K562 (cell line): Measurements from ENCODE around the gene SLC49A4. TPM values are rescaled to one million over a fixed set of nuclear protein-coding genes. Genes with fewer than 3 reads are reported as not detected.

ENCODE experiments used
- ATAC-seq: fragments of 200-7000 bp; cut with Tn5 transposase; 3 replicates; pipeline ENCODE4 v1.9.1; 2020; ENCODE audit warnings: moderate library complexity
- BruUV-seq: library from RNA; stranded (reverse); fragments of 400-500 nt; replicated peaks from 2 replicates; lab custom pipeline; 2021; lab: Mats Ljungman, UMichigan
- CTCF ChIA-PET: fragments of 300-600 bp; formaldehyde crosslinking; extraction: SDS; loops from one replicate; lab custom pipeline; 2021; ENCODE audit warnings: low intra/inter-chr PET ratio; lab: Yijun Ruan, JAX
- POLR2A ChIA-PET: fragments of 300-600, 350-650 bp; sonication (Branson Sonifier 250); formaldehyde crosslinking; extraction: SDS; loops from one replicate; lab custom pipeline; 2021; ENCODE audit warnings: antibody characterized with exemption, inconsistent platforms; lab: Yijun Ruan, JAX
- DNase-seq, 4 experiments: peaks; one replicate each; pipeline versions ENCODE4 v3.0.0 to v3.0.0-alpha.2; 2011 to 2018; ENCODE audit warnings: low spot score in 3 of 4, mixed read lengths in 3 of 4; ENCODE audit errors: extremely low read depth in 1 of 4
- FAIRE-seq: peaks from 2 replicates; lab custom pipeline; 2011; peaks lifted over from hg19 to GRCh38; lab: Jason Lieb, UNC
- H2AFZ ChIP-seq: 2 replicates; pipeline ENCODE4 v1.6.0; 2011; ENCODE audit warnings: low read depth, low read length, control low read depth, inconsistent platforms
- H3K27ac ChIP-seq: fragments of 200-600 bp; 3 replicates; pipeline ENCODE4 v1.8.0; 2011; ENCODE audit warnings: low read depth, mild to moderate bottlenecking, control low read depth, inconsistent platforms, low read length, moderate library complexity, mixed read lengths; ENCODE audit errors: extremely low read depth
- H3K27me3 ChIP-seq, 2 experiments: fragments of 300-600 bp in 1 of 2; 2 replicates in 1 of 2; 3 replicates in 1 of 2; pipeline versions ENCODE4 v1.6.0 to v1.8.0; 2011; ENCODE audit warnings: inconsistent platforms in 2 of 2, low read length in 2 of 2, mild to moderate bottlenecking in 1 of 2, mixed read lengths in 1 of 2, moderate library complexity in 1 of 2; ENCODE audit not compliant: control insufficient read depth in 2 of 2, insufficient read depth in 2 of 2
- H3K36me3 ChIP-seq: fragments of 300-600 bp; 3 replicates; pipeline ENCODE4 v1.8.0; 2011; ENCODE audit warnings: mild to moderate bottlenecking, low read length, inconsistent platforms; ENCODE audit not compliant: control insufficient read depth, insufficient read depth
- H3K4me1 ChIP-seq, 2 experiments: fragments of 200-600 bp in 1 of 2; replicated peaks in 1 of 2; 2 replicates in 1 of 2; 3 replicates in 1 of 2; pipeline versions ENCODE4 v1.5.1 to v1.8.0; 2011; ENCODE audit warnings: inconsistent platforms in 2 of 2, low read length in 2 of 2, mild to moderate bottlenecking in 1 of 2, mixed read lengths in 1 of 2, moderate library complexity in 1 of 2; ENCODE audit not compliant: control insufficient read depth in 2 of 2, insufficient read depth in 2 of 2
- H3K4me2 ChIP-seq: 2 replicates; pipeline ENCODE4 v1.6.1; 2011; ENCODE audit warnings: low read length, control low read depth, inconsistent platforms, mixed read lengths; ENCODE audit not compliant: insufficient read depth
- H3K4me3 ChIP-seq: fragments of 200-600 bp; sonication (generic), shearing (Covaris generic); 2 replicates; pipeline ENCODE4 v1.5.1; 2016; ENCODE audit warnings: control low read depth, inconsistent platforms
- H3K79me2 ChIP-seq: fragments of 200-600 bp; 3 replicates; pipeline ENCODE4 v1.8.0; 2011; ENCODE audit warnings: low read length, inconsistent platforms; ENCODE audit not compliant: control insufficient read depth, insufficient read depth
- H3K9ac ChIP-seq, 2 experiments: 2 replicates each; pipeline versions ENCODE4 v1.6.0 to v1.6.1; 2011; ENCODE audit warnings: low read depth in 2 of 2, low read length in 2 of 2, control low read depth in 1 of 2, inconsistent platforms in 1 of 2, mild to moderate bottlenecking in 1 of 2, mixed read lengths in 1 of 2; ENCODE audit not compliant: insufficient read depth in 1 of 2
- H3K9me1 ChIP-seq: one replicate; pipeline ENCODE4 v1.6.0; 2011; ENCODE audit warnings: inconsistent platforms, mild to moderate bottlenecking, low read length, moderate library complexity; ENCODE audit not compliant: control insufficient read depth, insufficient read depth
- H3K9me3 ChIP-seq: replicated peaks from 2 replicates; pipeline ENCODE4 v1.5.1; 2011; ENCODE audit warnings: low read depth, low read length, inconsistent platforms; ENCODE audit not compliant: control insufficient read depth, insufficient read depth
- H4K20me1 ChIP-seq: replicated peaks from 2 replicates; pipeline ENCODE4 v1.6.1; 2011; ENCODE audit warnings: low read length, inconsistent platforms, mixed read lengths; ENCODE audit not compliant: control insufficient read depth, insufficient read depth
- ATF7 ChIP-seq: fragments of 450-650 bp; IDR thresholded peaks from 2 replicates; pipeline ENCODE4 v1.7.1; 2014; ENCODE audit warnings: mild to moderate bottlenecking, moderate library complexity
- CBFA2T2 ChIP-seq: fragments of 450-650 bp; conservative IDR thresholded peaks from 2 replicates; pipeline ENCODE4 v1.6.1; 2017; ENCODE audit warnings: mild to moderate bottlenecking
- E4F1 ChIP-seq: fragments of 250-450 bp; sonication (Bioruptor Pico); IDR thresholded peaks from 2 replicates; pipeline ENCODE4 v1.5.0; 2021; ENCODE audit warnings: mild to moderate bottlenecking, borderline replicate concordance
- GTF2B ChIP-seq: IDR thresholded peaks from 2 replicates; pipeline ENCODE4 v1.6.1; 2011; ENCODE audit not compliant: insufficient read length; ENCODE audit errors: extremely low read depth
- MBD1 ChIP-seq: fragments of 250-450 bp; sonication (Bioruptor Pico); IDR thresholded peaks from 2 replicates; pipeline ENCODE4 v1.8.0; 2022; ENCODE audit warnings: inconsistent platforms
- MBD2 ChIP-seq: sonication (generic); IDR thresholded peaks from 2 replicates; pipeline ENCODE4 v1.6.1; 2016; ENCODE audit warnings: low read depth, borderline replicate concordance
- MECOM ChIP-seq: fragments of 250-450 bp; sonication (Bioruptor Pico); IDR thresholded peaks from 2 replicates; pipeline ENCODE4 v1.8.0; 2022; ENCODE audit warnings: inconsistent platforms
- NFATC3 ChIP-seq: fragments of 450-650 bp; IDR thresholded peaks from 2 replicates; pipeline ENCODE4 v1.6.1; 2017; ENCODE audit warnings: mild to moderate bottlenecking
- PHF21A ChIP-seq: fragments of 450-650 bp; IDR thresholded peaks from 2 replicates; pipeline ENCODE4 v1.6.1; 2017; ENCODE audit warnings: low read depth, borderline replicate concordance
- RBM14 ChIP-seq: fragments of 200-400 bp; formaldehyde crosslinking; IDR thresholded peaks from 2 replicates; pipeline ENCODE4 v1.6.1; 2018; ENCODE audit warnings: low read depth, mild to moderate bottlenecking, low read length, moderate library complexity, borderline replicate concordance; ENCODE audit not compliant: insufficient read depth
- RFX7 ChIP-seq: fragments of 250-450 bp; sonication (Bioruptor Pico); IDR thresholded peaks from 2 replicates; pipeline ENCODE4 v1.5.1; 2021; ENCODE audit warnings: mild to moderate bottlenecking
- SAFB ChIP-seq: fragments of 200-400 bp; formaldehyde crosslinking; IDR thresholded peaks from 2 replicates; pipeline ENCODE4 v1.6.1; 2017; ENCODE audit warnings: low read depth, low read length, borderline replicate concordance
- SPI1 ChIP-seq: IDR thresholded peaks from 2 replicates; pipeline ENCODE4 v1.6.1; 2011; ENCODE audit warnings: low read depth, low read length, control low read depth, borderline replicate concordance
- TCF7 ChIP-seq: sonication (generic); IDR thresholded peaks from 2 replicates; pipeline ENCODE4 v1.6.1; 2016; ENCODE audit warnings: antibody characterized with exemption, borderline replicate concordance
- WGBS: fragments of 100-300 bp; shearing (Covaris generic); methylation state at CpG from one replicate; pipeline ENCODE4 v1.1.6; 2016; ENCODE audit warnings: low coverage, mixed read lengths; ENCODE audit not compliant: insufficient coverage; ENCODE audit errors: missing lambda C conversion rate; 5-methylcytosine and 5-hydroxymethylcytosine counted together
- in situ Hi-C: fragments of 300-500 bp; cut with MboI; formaldehyde crosslinking; loops from 4 replicates; pipeline ENCODE4 v1.15.0; 2018; ENCODE audit warnings: inconsistent platforms, mixed read lengths
- intact Hi-C: fragments of 100-400 bp; cut with micrococcal nuclease; formaldehyde crosslinking; loops from 2 replicates; pipeline ENCODE4 v1.14.2; 2022
- polyA plus RNA-seq, 8 experiments: library from polyadenylated mRNA; depleted of rRNA in 4 of 8; stranded (reverse) in 5 of 8; unstranded in 3 of 8; fragments of >200 nt; fragmentation: Nextera tagmentation in 2 of 8; fragmentation: Illumina TruSeq in 1 of 8; extraction: Ambion mirVana in 2 of 8; extraction: Trizol in 1 of 8; gene quantifications; 2 replicates each; pipeline versions ENCODE4 v1.2.1 to v1.2.3, GENCODE V29; 2011 to 2014; ENCODE audit warnings: inconsistent platforms in 1 of 8, missing spikeins in 1 of 8
- total RNA-seq, 7 experiments: library from RNA; depleted of rRNA in 6 of 7; stranded (reverse); fragments of >200 nt in 6 of 7; fragmentation: Illumina TruSeq in 2 of 7; extraction: Trizol in 2 of 7; gene quantifications; 2 replicates each; pipeline versions ENCODE4 v1.2.1 to v1.2.3, GENCODE V29; 2011 to 2021; ENCODE audit warnings: low replicate concordance in 1 of 7

SLC49A4 gene
- total and polyA plus RNA-seq, 9 of the 15 experiments (the other 6 are each of a cell fraction or from before 2014, with no cell fraction given): 0.15 to 1.3 (median 0.83) TPM

- ChIA-PET POLR2A (interaction anchor here (0.6 kb wide), 1 partner anchor 749 kb away, joined by 3 read pairs; no protein-coding TSS in a partner anchor), CTCF (interaction anchor here (0.6 kb wide), 1 partner anchor 1064 kb away, joined by 5 read pairs; no protein-coding TSS in a partner anchor)
- H3K9ac ChIP-seq: no peak overlapping the region
- intact Hi-C loops (no loop called here), in situ Hi-C loops (no loop called here)
- TF ChIP-seq RBM14 (no peak), CBFA2T2 (no peak), MBD1 (CRISPR knock-in tag) (no peak), GTF2B (no peak), ATF7 (no peak), MBD2 (no peak), MECOM (CRISPR knock-in tag) (no peak), TCF7 (no peak), RFX7 (CRISPR knock-in tag) (no peak), E4F1 (CRISPR knock-in tag) (no peak), PHF21A (no peak), SPI1 (no peak), SAFB (no peak), NFATC3 (no peak)
- H3K36me3 ChIP-seq: no peaks in the 10 kb centered on the region
- DNase-seq (no peak), FAIRE-seq (no peak), ATAC-seq (no peak)
- peaks cover 5% of the 10 kb centered on the region; the same call in 1 of the 3 replicates for H3K79me2 ChIP-seq
- no TSS peak for BruUV-seq
- WGBS: 31% methylated on average over 3 of the region's 3 CpGs
- no peaks in the 10 kb centered on the region for H4K20me1 ChIP-seq
- no peak overlapping the region for H3K4me3 ChIP-seq
- H3K27me3 ChIP-seq: no peaks in the 10 kb centered on the region
- H3K27ac ChIP-seq: no peak overlapping the region
- peaks cover 0 to 18% of the 10 kb centered on the region in 2 experiments; a peak in 4 of 5 replicates for H3K4me1 ChIP-seq
- no peaks in the 10 kb centered on the region for H3K9me3 ChIP-seq
- no peaks in the 10 kb centered on the region for H3K9me1 ChIP-seq
- no peak overlapping the region for H3K4me2 ChIP-seq
- H2AFZ ChIP-seq: no peak overlapping the region
These were observed 2.4 kb downstream of the SLC49A4 start for GRCh38 chr3:122797291-122797690.
